ENCODE data around the gene THADA. TPM values are rescaled to one million over a fixed set of nuclear protein-coding genes. Genes with fewer than 3 reads are reported as not detected.
A peak's percentile ranks its signal among the peaks of the same experiment; 100 is the strongest.

THADA gene
- total RNA-seq, 4 donors from 2014 or later: 49.9 to 90.2 (median 65.2) TPM

GRCh38 chr2:43333656-43334144 lies 262.1 kb downstream of the THADA start:
- peaks cover 47% of the 10 kb centered on the region in 2 donors for H3K4me1 ChIP-seq
- H3K36me3 ChIP-seq: no peaks in the 10 kb centered on the region
- 13 to 22% methylated on average over 2 of the region's 2 CpGs for WGBS, 2 donors
- H3K9me3 ChIP-seq: no peaks in the 10 kb centered on the region
- no peak overlapping the region for H3K4me3 ChIP-seq (replicated peaks in 1 of 3)
- TF ChIP-seq CTCF (IDR thresholded peaks at IDR 0.05): no peak
- TF ChIP-seq POLR2A (IDR thresholded peaks at IDR 0.05): no peak
- no peaks in the 10 kb centered on the region for H3K27me3 ChIP-seq
- peak overlapping the region; percentile 49 to 79 (median 75) for H3K27ac ChIP-seq
- intact Hi-C loops (cut with DNase I): no loop called here
- DNase-seq: no peak

GRCh38 chr2:43333101-43333655 lies 262.7 kb downstream of the THADA start:
- H3K36me3 ChIP-seq: no peaks in the 10 kb centered on the region
- H3K27me3 ChIP-seq: no peaks in the 10 kb centered on the region
- H3K9me3 ChIP-seq: no peaks in the 10 kb centered on the region
- 49 to 54% methylated on average over 6 of the region's 6 CpGs for WGBS, 2 donors
- intact Hi-C loops (cut with DNase I): no loop called here
- TF ChIP-seq POLR2A (IDR thresholded peaks at IDR 0.05): no peak
- DNase-seq: no peak
- H3K27ac ChIP-seq: peak overlapping the region; percentile 49 to 79 (median 75)
- H3K4me3 ChIP-seq (replicated peaks in 1 of 3): no peak overlapping the region
- peaks cover 49 to 52% of the 10 kb centered on the region in 2 donors for H3K4me1 ChIP-seq

- Histone ChIP-seq H3K27ac (peak overlapping the region in 2 of 3 donors; percentile 75 to 79), H3K4me1 (peaks cover 54 to 57% of the 10 kb centered on the region in 2 donors), H3K9me3 (no peaks in the 10 kb centered on the region), H3K27me3 (no peaks in the 10 kb centered on the region), H3K4me3 (replicated peaks in 1 of 3) (no peak overlapping the region), H3K36me3 (no peaks in the 10 kb centered on the region)
- intact Hi-C loops (cut with DNase I): no loop called here
- DNase-seq: no peak
- TF ChIP-seq CTCF (IDR thresholded peaks at IDR 0.05) (no peak), POLR2A (IDR thresholded peaks at IDR 0.05) (no peak)
- 46 to 55% methylated on average over 5 of the region's 5 CpGs for WGBS, 2 donors
These were observed 263.2 kb downstream of the THADA start for GRCh38 chr2:43332653-43333052.

- no peaks in the 10 kb centered on the region for H3K27me3 ChIP-seq
- no peak for DNase-seq
- H3K4me3 ChIP-seq (replicated peaks in 1 of 3): no peak overlapping the region
- H3K36me3 ChIP-seq: no peaks in the 10 kb centered on the region
- peaks cover 63 to 65% of the 10 kb centered on the region in 2 donors for H3K4me1 ChIP-seq
- WGBS, 2 donors: 90 to 95% methylated on average over 1 of the region's 1 CpG
- H3K27ac ChIP-seq: peak overlapping the region; percentile 51 to 79 (median 75)
- intact Hi-C loops (cut with DNase I): no loop called here
- H3K9me3 ChIP-seq: no peaks in the 10 kb centered on the region
- TF ChIP-seq POLR2A (IDR thresholded peaks at IDR 0.05) (no peak), CTCF (IDR thresholded peaks at IDR 0.05) (no peak)
These were observed 264.4 kb downstream of the THADA start for GRCh38 chr2:43331422-43331821.

- 86% methylated on average over 5 of the region's 5 CpGs for WGBS, 2 donors
- H3K4me1 ChIP-seq: peaks cover 65 to 73% of the 10 kb centered on the region in 2 donors
- TF ChIP-seq POLR2A (IDR thresholded peaks at IDR 0.05): no peak
- no peak for TF ChIP-seq CTCF (IDR thresholded peaks at IDR 0.05)
- no peaks in the 10 kb centered on the region for H3K36me3 ChIP-seq
- peak overlapping the region; percentile 24 to 79 (median 75) for H3K27ac ChIP-seq
- H3K9me3 ChIP-seq: no peaks in the 10 kb centered on the region
- no peaks in the 10 kb centered on the region for H3K27me3 ChIP-seq
- H3K4me3 ChIP-seq (replicated peaks in 1 of 3): no peak overlapping the region
- DNase-seq: no peak
- intact Hi-C loops (cut with DNase I): no loop called here
These were observed 266.2 kb downstream of the THADA start for GRCh38 chr2:43329637-43330036.

Measured in thyroid gland (tissue), 4 donors.